GM12878 (cell line): ENCODE measurements around the gene SLC5A7.

Source experiments
- CHD2 ChIP-seq: IDR thresholded peaks from 2 replicates; pipeline ENCODE4 v1.6.1; 2011; ENCODE audit warnings: low read depth, low read length, improper control_type of control experiment, borderline replicate concordance
- CTCF ChIP-seq, 3 experiments: IDR thresholded peaks in 2 of 3; conservative IDR thresholded peaks in 1 of 3; 2 replicates each; pipeline ENCODE4 v1.5.1; 2011; ENCODE audit warnings: low read depth in 3 of 3, low read length in 3 of 3, mild to moderate bottlenecking in 3 of 3, control low read depth in 2 of 3, moderate library complexity in 2 of 3, inconsistent platforms in 1 of 3, mixed read lengths in 1 of 3; ENCODE audit not compliant: control insufficient read depth in 2 of 3, insufficient read depth in 1 of 3; ENCODE audit errors: extremely low read depth in 1 of 3
- HDGF ChIP-seq: fragments of 450-650 bp; IDR thresholded peaks from 2 replicates; pipeline ENCODE4 v1.6.1; 2016; ENCODE audit warnings: antibody characterized with exemption
- SIN3A ChIP-seq: IDR thresholded peaks from 2 replicates; pipeline ENCODE4 v1.6.1; 2012; ENCODE audit warnings: low read depth, low read length, improper control_type of control experiment
- YY1 ChIP-seq: IDR thresholded peaks from 2 replicates; pipeline ENCODE4 v1.6.1; 2011; ENCODE audit warnings: low read depth, mild to moderate bottlenecking, low read length
- ZBTB40 ChIP-seq: fragments of 450-650 bp; IDR thresholded peaks from 2 replicates; pipeline ENCODE4 v1.6.1; 2016; ENCODE audit warnings: mild to moderate bottlenecking, moderate library complexity, borderline replicate concordance

GRCh38 chr2:107984707-107985106 is 1.6 kb upstream of the SLC5A7 start:
- TF ChIP-seq CTCF (IDR thresholded peaks at IDR 0.05 in 2 of 3, conservative IDR thresholded peaks at IDR 0.05 in 1 of 3; ENCODE audit: control insufficient read depth in 2 of 3, extremely low read depth in 1 of 3, insufficient read depth in 1 of 3, low read depth in 3 of 3, low read length in 3 of 3) = no peak
- TF ChIP-seq SIN3A = no peak
- TF ChIP-seq CHD2 = no peak
- TF ChIP-seq HDGF = no peak
- TF ChIP-seq YY1 = no peak
- TF ChIP-seq ZBTB40 = no peak
